Psoas muscle (tissue), 8 donors: ENCODE data around the gene NRP2. TPM values are rescaled to one million over a fixed set of nuclear protein-coding genes. Genes with fewer than 3 reads are reported as not detected.

Experiments
- ATAC-seq, 4 donors: fragments of 200-7000 bp; cut with Tn5 transposase; one replicate each; pipeline ENCODE4 v1.9.1; 2020; ENCODE audit warnings: moderate library complexity in 3 of 4, mild to moderate bottlenecking in 2 of 4
- DNase-seq, 2 donors: peaks; one replicate each; pipeline ENCODE4 v3.0.0-alpha.2; 2020
- H3K27ac ChIP-seq: fragments of 200-600 bp; one replicate; pipeline ENCODE4 v1.8.0; 2022
- H3K27me3 ChIP-seq, 3 donors: fragments of 200-600 bp in 1 of 3; one replicate each; pipeline versions ENCODE4 v1.6.1 to v1.8.0; 2013 to 2022; ENCODE audit warnings: low read length in 2 of 3, mild to moderate bottlenecking in 2 of 3, moderate library complexity in 1 of 3; ENCODE audit not compliant: insufficient read depth in 3 of 3
- H3K36me3 ChIP-seq, 2 donors: fragments of 200-600 bp in 1 of 2; one replicate each; pipeline versions ENCODE4 v1.6.1 to v1.8.0; 2013 to 2022; ENCODE audit warnings: low read depth in 1 of 2, mild to moderate bottlenecking in 1 of 2, moderate library complexity in 1 of 2; ENCODE audit not compliant: insufficient read depth in 1 of 2
- H3K4me1 ChIP-seq: fragments of 200-600 bp; one replicate; pipeline ENCODE4 v1.8.0; 2022
- H3K4me3 ChIP-seq: fragments of 200-600 bp; one replicate; pipeline ENCODE4 v1.8.0; 2022; ENCODE audit warnings: mild to moderate bottlenecking
- H3K9me3 ChIP-seq: fragments of 200-600 bp; one replicate; pipeline ENCODE4 v1.8.0; 2022
- CTCF ChIP-seq: fragments of 200-600 bp; IDR thresholded peaks from one replicate; pipeline ENCODE4 v1.8.0; 2022; ENCODE audit warnings: antibody characterized with exemption
- WGBS, 3 donors: extraction: QIAGEN DNeasy Blood & Tissue Kit; methylation state at CpG; one replicate each; pipeline versions ENCODE4 v1.1.6 to v1.1.7; 2013; 5-methylcytosine and 5-hydroxymethylcytosine counted together
- intact Hi-C, 2 donors: fragments of 100-400 bp; cut with DNase I; formaldehyde crosslinking; loops; one replicate each; pipeline versions ENCODE4 v1.11.0 to v1.14.2; 2022
- polyA plus RNA-seq, 3 donors: library from polyadenylated mRNA; stranded (reverse); fragments of 200-250 nt; gene quantifications; one replicate each; pipeline ENCODE4 v1.2.3, GENCODE V29; 2013
- total RNA-seq, 4 donors: library from RNA; stranded (reverse); fragmentation: NEBNext Ultra II Directional in 2 of 4; extraction: Animal tissue kit (Norgen Biotek cat#: 25700) in 2 of 4; gene quantifications; one replicate each; pipeline versions ENCODE4 v1.2.1 to v1.2.4, GENCODE V29; 2021 to 2023
- donor health status: healthy with polysubstance abuse.
- donor health status: DM: no; HTN: no; CAD: no; lungs with moderate emphysema.
- donor health status: Bipolar disorder and iron deficiency.
- donor health status: healthy.
- donor health status: DM: yes; HTN: yes; CAD: no.
- donor health status: DM: no; HTN: no; CAD: no.
- donor health status: DM: no; HTN: no; CAD: no.
- donor health status: DM: yes; HTN: yes; CAD: no.

The NRP2 gene
- total and polyA plus RNA-seq, 7 donors, result 0.67 to 6.9 (median 2.4) TPM

- Histone ChIP-seq H3K27me3 (peaks cover 0 to 14% (median 4%) of the 10 kb centered on the region in 3 donors), H3K9me3 (no peaks in the 10 kb centered on the region), H3K27ac (no peak overlapping the region), H3K36me3 (no peaks in the 10 kb centered on the region), H3K4me3 (no peak overlapping the region), H3K4me1 (no peaks in the 10 kb centered on the region)
- intact Hi-C loops, result loop anchor here in 1 of 2 donors (5.0 kb wide), 1 partner anchor 162 kb away; no protein-coding TSS in a partner anchor
- no peak for DNase-seq
- no peak for ATAC-seq
- WGBS, 3 donors, result 80 to 85% (median 81%) methylated on average over 8 of the region's 8 CpGs
- TF ChIP-seq CTCF, result no peak
These were observed 82.8 kb downstream of the NRP2 start for GRCh38 chr2:205765151-205765550.

GRCh38 chr2:205766779-205767359 is 84.6 kb downstream of the NRP2 start:
- peak; percentile 82 for TF ChIP-seq CTCF
- Histone ChIP-seq H3K36me3 (no peaks in the 10 kb centered on the region), H3K27ac (no peak overlapping the region), H3K4me3 (no peak overlapping the region), H3K9me3 (no peaks in the 10 kb centered on the region), H3K4me1 (no peaks in the 10 kb centered on the region), H3K27me3 (peaks cover 0 to 14% (median 4%) of the 10 kb centered on the region in 3 donors)
- intact Hi-C loops, result loop anchor here in 1 of 2 donors (2.0 to 5.0 kb wide), 2 partner anchors 118 to 160 kb away; no protein-coding TSS in a partner anchor
- peak in 1 of 4 donors; percentile 45 for ATAC-seq
- 20 to 24% (median 20%) methylated on average over 9 of the region's 9 CpGs for WGBS, 3 donors
- peak; percentile 45 to 69 for DNase-seq

DNA sequence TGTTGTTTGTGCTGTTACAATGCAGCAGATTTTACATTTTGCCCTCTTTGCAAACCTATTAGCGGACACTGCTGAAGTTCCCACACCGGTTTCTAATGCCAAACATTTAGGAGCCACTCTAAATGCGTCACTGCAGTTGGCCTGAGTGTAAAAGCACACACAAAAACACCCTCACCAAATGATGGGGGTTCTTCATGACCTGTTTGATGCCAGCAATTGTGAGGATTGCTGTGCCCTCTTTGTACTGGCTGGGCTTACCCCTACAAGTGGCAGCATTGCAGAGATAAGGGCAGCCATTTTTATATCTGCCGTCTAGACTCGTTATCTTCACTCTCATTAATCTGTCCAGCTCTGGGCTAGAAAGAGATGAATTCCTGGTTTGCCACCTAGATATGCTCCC is 85.3 kb downstream of the NRP2 start:
- 88 to 94% (median 94%) methylated on average over 5 of the region's 5 CpGs for WGBS, 3 donors
- H3K9me3 ChIP-seq, result no peaks in the 10 kb centered on the region
- H3K4me3 ChIP-seq, result no peak overlapping the region
- intact Hi-C loops, result loop anchor here in 1 of 2 donors (2.0 to 5.0 kb wide), 2 partner anchors 117 to 160 kb away; no protein-coding TSS in a partner anchor
- TF ChIP-seq CTCF, result no peak
- ATAC-seq, result no peak
- no peaks in the 10 kb centered on the region for H3K36me3 ChIP-seq
- H3K27ac ChIP-seq, result no peak overlapping the region
- H3K27me3 ChIP-seq, result peaks cover 0 to 14% (median 4%) of the 10 kb centered on the region in 3 donors
- no peaks in the 10 kb centered on the region for H3K4me1 ChIP-seq
- no peak for DNase-seq

- intact Hi-C loops, result loop anchor here in 1 of 2 donors (5.0 kb wide), 1 partner anchor 159 kb away; no protein-coding TSS in a partner anchor
These were observed 86.0 kb downstream of the NRP2 start for GRCh38 chr2:205768341-205768740.

More at GRCh38 chr2:205768341-205768740, 86.0 kb downstream of the NRP2 start:
- no peaks in the 10 kb centered on the region for H3K4me1 ChIP-seq
- TF ChIP-seq CTCF, result no peak
- no peak overlapping the region for H3K27ac ChIP-seq
- DNase-seq, result no peak
- ATAC-seq, result no peak
- WGBS, 3 donors, result 83 to 92% (median 84%) methylated on average over 7 of the region's 7 CpGs
- no peaks in the 10 kb centered on the region for H3K9me3 ChIP-seq
- no peaks in the 10 kb centered on the region for H3K36me3 ChIP-seq
- H3K27me3 ChIP-seq, result peaks cover 0 to 14% (median 4%) of the 10 kb centered on the region in 3 donors
- no peak overlapping the region for H3K4me3 ChIP-seq
